Forelimb muscle (tissue), 1 donor: ENCODE measurements around the gene ZNF772. TPM values are rescaled to one million over a fixed set of nuclear protein-coding genes. Genes with fewer than 3 reads are reported as not detected.
"Not testable (repeated sequence)": the region's sequence is repeated elsewhere in the genome, so short reads cannot be mapped to it uniquely, and the experiment has no call there.

Experiments used
- DNase-seq: peaks from one replicate; pipeline ENCODE4 v3.0.0-alpha.2; 2013; ENCODE audit warnings: low read depth
- polyA plus RNA-seq: library from polyadenylated mRNA; unstranded; fragments of 120-200 nt; gene quantifications from one replicate; pipeline ENCODE4 v1.2.1, GENCODE V29; 2013; ENCODE audit not compliant: insufficient read length

ZNF772 gene
- 9.3 TPM for polyA plus RNA-seq

DNA sequence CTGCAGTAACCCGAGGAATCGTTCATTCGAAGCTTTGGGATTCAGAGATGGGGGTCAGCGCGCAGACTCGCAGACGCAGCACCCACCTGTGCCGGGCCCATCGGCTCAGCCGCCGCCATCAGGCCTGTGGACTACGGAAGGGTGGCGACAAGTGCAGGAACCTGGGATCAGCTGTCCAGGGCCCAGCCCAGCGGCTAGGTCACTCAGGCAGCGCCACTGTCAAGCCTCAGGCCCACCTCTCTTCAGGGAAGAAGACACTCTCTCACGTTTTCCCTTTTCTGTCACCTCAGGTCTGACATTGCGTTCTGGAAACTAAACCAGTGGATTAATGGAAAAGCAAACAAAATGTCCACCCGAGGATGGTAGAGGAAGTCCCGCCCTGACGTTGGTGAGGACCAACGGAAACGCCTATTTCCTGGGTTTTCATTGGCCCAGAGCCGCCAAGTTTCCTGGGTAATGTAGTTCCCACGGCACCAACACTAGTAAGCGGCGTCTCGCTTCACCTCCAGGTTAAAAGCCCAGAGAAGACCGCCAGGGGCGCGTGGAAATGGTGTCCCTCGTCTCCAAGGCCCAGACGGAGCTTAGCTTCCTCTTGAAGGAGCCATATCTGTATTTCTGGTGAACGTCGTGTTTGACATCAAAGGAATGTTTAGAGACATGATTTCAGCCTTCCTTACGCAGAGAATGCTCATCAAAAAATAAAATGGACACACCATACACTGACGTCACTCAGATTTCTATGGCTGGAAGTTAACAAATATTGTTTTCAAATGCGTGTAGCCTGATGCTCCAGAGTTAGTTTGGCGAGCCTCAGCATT lies at the start of gene ZNF772:
ZNF772 (minus strand) TSS at position 376 of the 818 bp plus-strand sequence; CDS start at position 119, 257 bp downstream.
- DNase-seq, result peak; percentile 88

DNA sequence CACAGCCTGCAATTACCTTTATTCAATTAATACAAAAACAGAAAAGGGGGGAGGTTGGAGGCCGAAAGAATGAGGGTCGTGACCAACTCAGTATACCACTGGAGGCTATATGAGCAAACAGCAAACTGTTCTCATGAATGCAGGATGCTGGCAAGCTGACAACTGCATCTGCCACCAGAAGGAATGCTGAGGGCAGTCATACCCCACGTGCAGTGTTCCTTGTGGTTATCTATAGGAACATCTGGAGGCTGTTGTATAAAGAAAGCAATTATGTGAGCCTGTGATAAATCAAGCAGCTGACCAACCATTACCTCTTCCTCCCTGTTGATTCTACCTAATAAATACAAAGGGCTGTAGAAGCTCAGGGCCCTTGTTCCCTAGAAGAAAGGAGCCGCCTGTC lies 40.7 kb upstream of the ZNF772 start:
- DNase-seq, result not testable (repeated sequence)

DNA sequence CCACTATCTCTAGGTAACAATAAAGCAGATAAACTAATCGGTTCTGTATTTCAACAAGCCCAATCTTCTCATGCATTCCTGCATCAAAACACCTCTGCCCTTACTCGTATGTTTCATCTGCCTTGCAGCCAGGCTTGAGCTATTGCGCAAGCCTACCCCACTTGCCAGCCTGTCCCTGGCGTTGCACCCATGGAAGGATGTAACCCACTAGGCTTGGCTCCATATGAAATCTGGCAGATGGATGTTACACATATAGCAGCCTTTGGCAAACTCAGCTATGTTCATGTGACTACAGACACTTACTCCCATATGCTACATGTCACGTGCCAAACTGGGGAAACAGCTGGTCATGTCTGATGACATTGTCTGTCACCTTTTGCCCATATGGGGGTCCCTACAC lies 37.9 kb upstream of the ZNF772 start:
- no peak for DNase-seq

DNA sequence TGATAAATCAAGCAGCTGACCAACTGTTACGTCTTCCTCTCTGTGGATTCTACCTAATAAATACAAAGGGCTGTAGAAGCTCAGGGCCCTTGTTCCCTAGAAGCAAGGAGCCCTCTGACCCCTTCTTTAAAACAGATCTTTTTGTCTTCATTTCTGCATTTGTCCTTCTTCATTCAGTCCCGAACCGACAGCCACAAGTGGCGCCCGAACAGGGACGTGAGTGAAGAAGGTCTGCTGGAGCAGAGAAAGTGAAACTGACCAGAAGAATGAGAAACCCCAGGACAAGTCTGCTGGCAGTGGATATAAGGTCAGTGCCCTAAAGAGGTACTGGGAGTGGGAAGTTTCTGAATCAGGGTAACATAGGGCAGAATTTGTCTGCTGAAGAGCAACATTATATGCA lies 35.5 kb upstream of the ZNF772 start:
- DNase-seq, result no peak

DNA sequence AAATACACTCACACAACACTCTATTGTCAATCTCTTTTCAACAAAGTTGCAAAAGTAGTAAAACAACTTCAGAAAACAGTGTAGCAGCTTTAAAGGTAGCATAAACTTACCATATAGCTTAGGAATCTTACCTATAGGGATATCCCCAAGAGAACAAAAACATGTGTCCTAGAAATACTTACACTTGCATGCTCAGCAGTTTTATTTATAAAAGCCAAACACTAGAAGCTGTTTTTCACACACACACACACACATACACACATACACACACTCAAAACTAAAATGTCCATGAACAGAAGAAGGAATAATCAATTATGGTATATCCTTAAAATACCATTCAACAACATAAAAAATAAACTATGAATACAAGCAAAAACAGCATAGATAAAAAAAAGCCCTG lies 34.1 kb upstream of the ZNF772 start:
- no peak for DNase-seq

DNA sequence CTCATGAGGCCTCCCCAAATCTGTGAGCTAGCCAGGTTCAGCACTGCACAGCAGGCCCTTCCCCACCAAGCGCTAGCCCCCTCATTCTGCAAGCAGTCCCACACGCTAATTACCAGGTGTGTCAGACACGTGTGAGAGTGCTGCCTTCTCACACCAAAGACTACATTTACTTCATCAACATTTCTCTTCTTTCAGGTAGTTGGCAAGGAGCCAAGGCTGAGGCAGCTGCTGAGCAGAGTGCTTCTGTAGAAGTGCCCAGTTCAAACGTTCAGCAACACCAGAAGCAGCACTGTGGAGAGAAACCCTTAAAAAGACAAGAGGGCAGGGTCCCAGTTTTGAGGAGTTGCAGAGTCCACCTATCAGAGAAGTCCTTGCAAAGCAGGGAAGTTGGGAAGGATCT lies 28.8 kb upstream of the ZNF772 start:
- no peak for DNase-seq

DNA sequence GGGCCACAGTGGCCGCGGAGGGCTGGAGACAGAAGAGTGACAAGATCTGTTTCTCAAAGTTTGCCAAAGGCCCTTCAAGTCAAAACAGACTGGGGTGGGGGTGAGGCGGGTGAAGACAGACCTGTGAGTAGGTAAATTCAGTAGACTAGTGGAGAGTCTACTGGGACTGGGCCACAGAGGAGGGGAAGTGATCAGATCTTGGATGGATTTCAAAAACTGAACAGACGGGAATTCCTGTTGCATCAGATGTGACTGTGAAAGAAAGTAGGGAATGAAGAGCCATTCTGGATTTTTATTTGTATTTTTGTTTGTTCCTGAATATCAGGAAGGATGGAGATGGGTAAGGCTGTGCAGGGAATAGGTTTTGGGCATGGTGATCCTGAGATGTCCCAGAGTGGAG lies 23.0 kb upstream of the ZNF772 start:
- not testable (repeated sequence) for DNase-seq

DNA sequence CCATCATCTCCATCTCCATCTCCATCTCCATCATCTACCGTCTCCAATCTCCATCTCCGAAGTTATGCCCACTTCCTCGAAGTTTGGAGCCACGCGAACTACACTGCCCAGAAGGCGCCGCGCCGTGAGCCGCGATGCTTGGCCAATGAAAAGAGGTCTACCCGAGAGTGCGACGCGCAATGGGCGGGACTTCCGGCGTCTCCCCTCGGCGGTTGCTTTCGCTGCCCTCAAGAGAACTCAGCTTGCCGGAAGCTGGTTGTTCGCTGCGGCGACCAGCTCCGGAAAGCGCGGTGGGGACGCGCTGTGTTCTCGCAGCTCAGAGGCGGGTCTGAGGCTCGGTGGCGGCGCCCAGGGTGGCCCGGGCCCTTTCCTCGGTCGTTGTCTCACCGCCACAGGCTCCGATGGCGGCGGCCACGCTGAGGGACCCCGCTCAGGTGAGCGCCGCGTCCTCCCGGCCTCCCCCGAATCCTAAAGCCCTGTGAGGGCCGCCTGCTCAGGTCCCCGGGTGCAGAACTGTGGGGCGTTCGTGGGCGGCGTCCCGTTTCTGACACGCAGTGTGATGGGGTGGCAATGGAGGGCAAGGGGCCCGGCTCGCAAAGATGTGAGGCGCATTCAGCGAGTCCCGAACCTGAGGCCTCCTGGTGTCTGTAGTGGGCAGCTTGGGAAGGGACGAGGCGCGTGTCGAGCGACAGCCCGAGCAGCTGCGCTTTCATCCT lies 22.5 kb upstream of the ZNF772 start, which contains the start of gene ZNF773:
ZNF773 (plus strand) TSS at position 259 of the 716 bp plus-strand sequence; CDS start at position 402, 143 bp downstream.
- DNase-seq, result peak; percentile 91

DNA sequence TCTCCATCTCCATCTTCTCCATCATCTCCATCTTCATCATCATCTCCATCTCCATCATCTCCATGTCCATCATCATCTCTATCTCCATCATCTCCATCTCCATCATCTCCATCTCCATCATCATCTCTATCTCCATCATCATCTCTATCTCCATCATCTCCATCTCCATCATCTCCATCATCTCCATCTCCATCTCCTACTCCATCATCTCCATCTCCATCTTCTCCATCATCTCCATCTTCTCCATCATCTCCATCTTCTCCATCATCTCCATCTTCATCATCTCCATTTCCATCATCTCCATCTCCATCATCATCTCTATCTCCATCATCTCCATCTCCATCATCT lies 21.9 kb upstream of the ZNF772 start:
- DNase-seq, result not testable (repeated sequence)

DNA sequence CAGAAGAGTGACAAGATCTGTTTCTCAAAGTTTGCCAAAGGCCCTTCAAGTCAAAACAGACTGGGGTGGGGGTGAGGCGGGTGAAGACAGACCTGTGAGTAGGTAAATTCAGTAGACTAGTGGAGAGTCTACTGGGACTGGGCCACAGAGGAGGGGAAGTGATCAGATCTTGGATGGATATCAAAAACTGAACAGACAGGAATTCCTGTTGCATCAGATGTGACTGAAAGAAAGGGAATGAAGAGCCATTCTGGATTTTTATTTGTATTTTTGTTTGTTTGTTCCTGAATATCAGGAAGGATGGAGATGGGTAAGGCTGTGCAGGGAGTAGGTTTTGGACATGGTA lies 10.9 kb upstream of the ZNF772 start:
- DNase-seq, result not testable (repeated sequence)

DNA sequence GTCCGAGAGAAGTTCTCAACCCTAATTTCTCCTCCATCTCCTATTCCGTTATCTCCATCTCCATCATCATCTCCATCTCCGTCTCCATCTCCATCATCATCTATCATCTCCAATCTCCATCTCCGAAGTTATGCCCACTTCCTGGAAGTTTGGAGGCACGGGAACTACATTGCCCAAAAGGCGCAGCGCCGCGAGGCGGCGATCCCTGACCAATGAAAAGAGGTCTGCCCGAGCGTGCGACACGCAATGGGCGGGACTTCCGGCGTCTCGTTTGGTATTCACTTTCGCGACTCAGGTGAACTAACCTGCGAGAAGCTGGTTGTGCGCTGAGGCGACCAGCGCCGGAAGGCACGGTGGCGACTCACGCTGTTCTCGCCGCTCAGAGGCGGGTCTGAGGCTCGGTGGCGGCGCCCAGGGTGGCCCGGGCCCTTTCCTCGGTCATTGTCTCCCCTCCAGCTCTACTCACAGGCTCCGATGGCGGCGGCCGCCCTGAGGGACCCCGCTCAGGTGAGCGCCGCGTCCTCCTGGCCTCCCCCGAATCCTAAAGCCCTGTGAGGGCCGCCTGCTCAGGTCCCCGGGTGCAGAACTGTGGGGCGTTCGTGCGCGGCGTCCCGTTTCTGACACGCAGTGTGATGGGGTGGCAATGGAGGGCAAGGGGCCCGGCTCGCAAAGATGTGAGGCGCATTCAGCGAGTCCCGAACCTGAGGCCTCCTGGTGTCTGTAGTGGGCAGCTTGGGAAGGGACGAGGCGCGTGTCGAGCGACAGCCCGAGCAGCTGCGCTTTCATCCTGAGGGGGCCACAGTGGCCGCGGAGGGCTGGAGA lies 10.3 kb upstream of the ZNF772 start, which contains the start of gene ZNF419:
ZNF419 (plus strand) TSS at position 274 of the 822 bp plus-strand sequence; CDS start at position 475, 201 bp downstream.
- DNase-seq, result peak; percentile 88

DNA sequence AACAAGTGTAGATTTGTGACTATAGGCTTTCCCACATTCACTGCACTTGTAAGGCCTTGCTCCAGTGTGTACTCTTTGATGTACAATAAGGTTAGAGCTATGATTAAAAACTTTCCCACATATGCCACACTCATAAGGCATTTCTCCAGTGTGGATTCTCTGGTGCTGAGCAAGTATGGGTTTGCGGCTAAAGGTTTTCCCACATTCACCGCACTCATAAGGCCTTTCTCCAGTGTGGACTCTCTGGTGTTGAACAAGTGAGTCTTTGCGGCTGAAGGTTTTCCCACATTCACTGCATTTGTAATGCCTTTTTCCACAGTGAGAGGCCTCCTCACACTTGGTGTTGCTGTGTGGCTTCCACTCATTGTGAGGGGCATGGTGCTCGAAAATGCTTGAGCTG lies 3.7 kb downstream of the ZNF772 start:
- no peak for DNase-seq

DNA sequence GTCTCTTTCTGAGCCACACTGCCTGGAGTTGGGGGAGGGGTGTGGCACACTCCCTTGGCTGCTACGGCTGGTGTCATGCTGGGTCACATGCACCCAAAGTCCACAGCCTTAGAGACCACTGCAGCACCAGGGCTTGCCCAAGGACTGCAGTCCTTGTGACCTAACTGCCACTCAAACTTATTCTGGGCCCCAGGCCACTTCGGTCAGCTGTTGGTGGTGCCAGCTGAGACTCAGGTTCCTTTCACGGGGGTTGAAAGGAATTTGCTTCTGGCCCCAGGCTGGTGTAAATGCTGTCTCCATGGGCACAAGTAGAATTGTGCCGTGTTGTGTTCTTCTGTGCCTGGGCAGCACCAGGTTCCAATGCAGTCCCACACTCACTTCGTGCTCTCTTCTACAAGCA lies 10.9 kb downstream of the ZNF772 start:
- DNase-seq, result no peak

DNA sequence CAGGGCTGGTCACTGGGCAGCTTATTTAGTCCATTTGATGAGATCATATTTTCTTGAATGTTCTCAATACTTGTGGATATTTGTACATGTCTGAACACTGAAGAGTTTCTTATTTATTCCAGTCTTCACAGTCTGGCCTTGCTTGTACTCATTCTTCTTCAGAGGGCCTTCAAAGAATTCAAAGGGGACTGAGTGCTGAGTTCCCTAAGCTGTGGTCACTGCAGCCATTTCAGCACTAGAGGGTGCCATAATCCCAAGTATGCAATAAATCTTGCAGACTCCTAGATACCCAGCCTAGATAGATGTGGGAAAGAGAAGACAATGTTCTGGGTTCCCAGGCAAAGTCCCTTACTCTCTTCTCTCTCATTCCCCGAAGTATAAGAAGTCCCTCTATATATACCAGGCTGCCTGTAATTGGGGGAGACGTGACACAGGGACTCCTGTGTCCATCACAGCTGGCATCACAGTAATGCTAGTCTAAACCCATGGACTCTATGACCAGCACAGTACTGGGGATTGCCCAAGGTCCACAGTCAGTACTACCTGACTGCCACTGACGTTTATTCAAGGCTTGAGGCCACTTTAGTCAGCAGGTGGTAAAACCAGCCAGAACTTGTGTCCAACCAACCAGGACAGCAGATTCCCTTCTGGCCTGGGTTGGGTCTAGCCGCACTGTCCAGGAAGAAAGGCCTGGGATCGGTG lies 11.5 kb downstream of the ZNF772 start:
- DNase-seq, result no peak

DNA sequence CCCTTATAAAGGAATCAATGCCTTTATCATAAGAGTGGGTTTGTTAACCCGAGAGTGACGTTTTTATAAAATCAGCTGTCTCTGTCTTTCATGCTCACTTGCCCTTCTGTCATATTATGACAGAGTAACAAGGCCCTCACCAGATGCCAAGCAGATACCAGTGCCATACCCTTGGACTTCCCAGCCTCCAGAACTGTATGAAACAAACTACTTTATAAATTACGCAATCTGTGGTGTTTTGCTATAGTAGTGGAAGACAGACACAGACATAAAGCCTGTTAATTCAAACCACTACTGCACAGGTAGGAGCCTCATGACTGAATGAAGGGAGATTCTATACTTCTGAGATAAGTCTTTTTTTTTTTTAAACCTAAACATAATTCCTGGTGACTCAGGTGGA lies 25.1 kb downstream of the ZNF772 start:
- no peak for DNase-seq

DNA sequence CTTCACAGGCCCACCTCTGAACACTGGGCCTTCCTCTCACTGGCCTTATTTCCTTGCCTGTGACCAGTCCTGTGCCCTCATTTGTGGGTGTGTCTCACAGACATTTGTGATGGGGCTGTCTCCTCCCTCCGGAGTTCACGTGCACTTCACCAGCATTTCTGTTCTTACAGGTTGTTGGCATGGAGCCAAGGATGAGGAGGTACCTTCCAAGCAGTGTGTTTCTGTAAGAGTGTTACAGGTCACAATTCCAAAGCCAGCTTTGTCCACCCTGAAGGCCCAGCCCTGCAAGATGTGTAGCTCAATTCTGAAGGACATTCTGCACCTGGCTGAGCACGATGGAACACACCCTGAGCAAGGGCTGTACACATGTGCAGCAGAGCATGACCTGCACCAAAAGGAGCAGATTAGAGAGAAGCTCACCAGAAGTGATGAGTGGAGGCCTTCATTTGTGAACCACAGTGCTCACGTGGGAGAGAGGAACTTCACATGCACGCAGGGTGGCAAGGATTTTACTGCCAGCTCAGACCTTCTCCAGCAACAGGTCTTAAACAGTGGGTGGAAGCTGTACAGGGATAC lies 34.2 kb downstream of the ZNF772 start:
- DNase-seq, result no peak

DNA sequence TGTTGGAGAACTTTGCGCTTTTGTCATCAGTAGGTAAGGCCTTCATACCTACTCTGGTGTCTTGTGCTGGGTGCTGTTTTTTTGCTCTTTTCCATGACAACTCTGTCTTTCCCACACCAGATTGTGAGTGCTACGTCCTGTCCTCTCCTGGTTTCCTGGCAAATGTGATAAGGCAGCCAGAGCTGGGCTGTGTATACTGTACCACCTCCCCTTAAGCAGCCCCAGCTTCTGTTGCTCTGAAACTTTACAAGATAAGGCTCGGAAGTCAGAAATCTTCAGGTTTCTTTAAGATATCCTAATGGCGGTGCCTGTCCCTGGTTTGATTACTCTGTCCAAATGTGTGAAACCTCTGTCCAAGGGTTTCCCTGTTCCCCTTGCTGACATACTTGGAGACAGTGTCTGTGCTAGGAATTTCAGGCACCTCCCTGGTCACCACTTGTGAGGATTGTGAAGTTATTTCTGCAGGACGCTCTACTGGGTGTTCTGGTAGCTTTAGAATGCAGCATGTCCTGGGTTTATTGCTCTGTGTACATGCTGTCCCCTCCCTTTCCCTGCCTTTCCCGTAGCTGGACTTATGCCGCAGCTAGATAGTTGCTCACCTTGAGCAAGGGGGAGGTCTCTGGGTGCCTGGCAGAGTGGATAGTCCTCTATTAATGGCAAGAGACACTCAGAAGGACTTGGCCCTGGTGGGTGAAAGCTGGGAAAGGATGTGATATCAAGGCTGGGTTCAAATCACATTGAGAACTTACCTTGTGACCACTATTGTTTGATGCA lies 35.2 kb downstream of the ZNF772 start:
- DNase-seq, result no peak

DNA sequence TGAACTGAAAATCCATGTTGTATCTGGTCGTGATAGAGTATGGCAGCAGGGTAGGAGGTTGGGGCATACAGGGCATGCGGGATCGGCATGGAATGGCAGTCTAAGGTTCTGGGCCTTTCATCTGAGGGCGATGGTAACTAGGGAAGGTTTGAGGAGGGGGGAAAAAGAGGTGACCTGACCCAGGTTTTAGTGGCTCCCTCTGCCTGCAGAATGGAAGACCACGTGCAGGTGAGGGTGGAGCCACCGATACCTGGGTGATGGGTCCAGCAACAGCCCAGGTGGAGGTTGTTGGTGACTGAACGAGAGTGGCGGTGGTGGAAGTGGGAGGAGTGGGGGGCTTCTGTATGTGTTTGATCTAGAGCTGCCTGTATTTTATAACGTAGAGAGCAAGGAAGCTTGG lies 38.4 kb downstream of the ZNF772 start:
- DNase-seq, result no peak

DNA sequence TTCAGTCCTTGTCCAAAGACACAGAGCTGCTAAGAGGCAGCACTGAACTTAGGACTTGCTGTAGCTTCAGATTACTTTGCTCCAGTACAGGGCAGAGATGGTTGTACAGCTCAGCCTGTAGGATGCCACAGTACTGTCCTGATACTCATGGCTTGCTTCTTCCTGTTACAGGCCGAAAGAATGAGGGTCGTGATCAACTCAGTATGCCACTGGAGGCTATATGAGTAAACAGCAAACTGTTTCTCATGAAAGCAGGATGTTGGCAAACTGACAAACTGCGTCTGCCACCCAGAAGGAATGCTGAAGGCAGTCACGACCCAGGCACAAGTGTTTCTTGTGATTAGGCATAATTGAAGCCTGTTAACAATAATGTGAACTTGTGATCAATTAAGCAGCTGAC lies 39.4 kb downstream of the ZNF772 start:
- no peak for DNase-seq

DNA sequence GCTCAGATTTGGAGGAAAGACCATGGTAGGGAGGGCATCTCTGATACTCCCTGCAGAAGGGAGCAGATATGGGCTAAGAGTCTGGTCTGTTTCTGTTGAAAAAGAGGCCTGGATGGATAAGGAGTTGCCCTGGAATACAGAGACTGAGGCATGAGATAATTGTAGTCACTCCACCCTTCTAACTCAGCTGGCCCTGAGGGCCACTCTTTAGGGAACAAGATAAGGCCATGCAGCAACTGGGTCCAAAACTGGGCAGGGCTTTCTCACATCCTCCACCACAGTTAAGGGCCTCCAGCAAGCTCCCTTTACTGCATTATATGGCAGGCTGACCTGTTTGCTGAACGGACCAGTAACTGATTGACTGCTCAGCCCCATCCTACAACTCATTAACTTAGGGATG lies 40.9 kb downstream of the ZNF772 start:
- no peak for DNase-seq
